HepG2 (cell line): ENCODE data around the gene TXNIP. TPM values are rescaled to one million over a fixed set of nuclear protein-coding genes. Genes with fewer than 3 reads are reported as not detected.

Experiments
- AGO2 ChIP-seq: fragments of 200-400 bp; formaldehyde crosslinking; optimal IDR thresholded peaks from 2 replicates; pipeline ENCODE3; 2017; ENCODE audit warnings: mild to moderate bottlenecking, low read depth, low read length, moderate library complexity
- ARNT ChIP-seq: fragments of 450-650 bp; IDR thresholded peaks from 2 replicates; pipeline ENCODE4 v1.6.1; 2017
- ATF7 ChIP-seq, 2 experiments: fragments of 450-650 bp in 1 of 2; sonication (generic) in 1 of 2; formaldehyde crosslinking in 1 of 2; IDR thresholded peaks; 2 replicates each; pipeline versions ENCODE4 v1.4.0 to v1.6.1; 2016 to 2020; ENCODE audit warnings: antibody characterized with exemption in 1 of 2, mild to moderate bottlenecking in 1 of 2, missing genetic modification reagents in 1 of 2
- CTCF ChIP-seq: sonication (generic); formaldehyde crosslinking; IDR thresholded peaks from 2 replicates; pipeline ENCODE4 v1.5.0; 2020; ENCODE audit warnings: mild to moderate bottlenecking, missing genetic modification reagents, moderate library complexity
- DNMT3B ChIP-seq: conservative IDR thresholded peaks from 2 replicates; pipeline ENCODE4 v1.6.1; 2016; ENCODE audit warnings: missing biosample characterization, control low read depth
- FOXO1 ChIP-seq: sonication (generic); formaldehyde crosslinking; IDR thresholded peaks from 2 replicates; pipeline ENCODE4 v1.4.0; 2020; ENCODE audit warnings: missing genetic modification reagents
- IRF1 ChIP-seq: sonication (generic); formaldehyde crosslinking; IDR thresholded peaks from 2 replicates; pipeline ENCODE4 v1.4.0; 2020; ENCODE audit warnings: low read depth, mild to moderate bottlenecking, missing genetic modification reagents
- KMT2B ChIP-seq: IDR thresholded peaks from 2 replicates; pipeline ENCODE4 v1.6.1; 2016; ENCODE audit warnings: missing genetic modification reagents, missing compliant biosample characterization
- LCORL ChIP-seq, 2 experiments: fragments of 450-650 bp in 1 of 2; sonication (generic) in 1 of 2; formaldehyde crosslinking in 1 of 2; IDR thresholded peaks; 2 replicates each; pipeline versions ENCODE4 v1.5.0 to v1.6.1; 2017 to 2020; ENCODE audit warnings: antibody characterized with exemption in 1 of 2, missing genetic modification reagents in 1 of 2
- RAD21 ChIP-seq: fragments of 450-650 bp; formaldehyde crosslinking; IDR thresholded peaks from 2 replicates; pipeline ENCODE4 v1.5.0; 2020; ENCODE audit warnings: mild to moderate bottlenecking
- RBFOX2 ChIP-seq: fragments of 200-400 bp; formaldehyde crosslinking; IDR thresholded peaks from 2 replicates; pipeline ENCODE4 v1.6.1; 2017; ENCODE audit warnings: low read depth, mild to moderate bottlenecking, low read length
- RFXAP ChIP-seq: sonication (generic); formaldehyde crosslinking; IDR thresholded peaks from 2 replicates; pipeline ENCODE4 v1.4.0; 2020; ENCODE audit warnings: missing genetic modification reagents, borderline replicate concordance
- RXRB ChIP-seq: IDR thresholded peaks from 2 replicates; pipeline ENCODE4 v1.6.1; 2016; ENCODE audit warnings: borderline replicate concordance, missing genetic modification reagents, missing compliant biosample characterization
- SMAD3 ChIP-seq: sonication (generic); formaldehyde crosslinking; IDR thresholded peaks from 2 replicates; pipeline ENCODE4 v1.4.0; 2020; ENCODE audit warnings: missing genetic modification reagents
- SOX13 ChIP-seq, 3 experiments: fragments of 450-650 bp in 1 of 3; sonication (generic) in 1 of 3; formaldehyde crosslinking in 1 of 3; IDR thresholded peaks in 2 of 3; conservative IDR thresholded peaks in 1 of 3; 2 replicates each; pipeline versions ENCODE4 v1.5.0 to v1.6.1; 2016 to 2020; ENCODE audit warnings: antibody characterized with exemption in 1 of 3, mild to moderate bottlenecking in 1 of 3, missing compliant biosample characterization in 1 of 3, missing genetic modification reagents in 1 of 3, moderate library complexity in 1 of 3
- SRSF4 ChIP-seq: fragments of 200-400 bp; formaldehyde crosslinking; IDR thresholded peaks from one replicate; pipeline ENCODE4 v1.6.1; 2018; ENCODE audit warnings: mild to moderate bottlenecking, low read depth, low read length, moderate library complexity; ENCODE audit not compliant: poor library complexity, severe bottlenecking
- ZFYVE20 ChIP-seq: sonication (generic); formaldehyde crosslinking; IDR thresholded peaks from 2 replicates; pipeline ENCODE4 v1.8.0; 2023; ENCODE audit warnings: low read depth, mild to moderate bottlenecking, moderate library complexity, missing genetic modification reagents, borderline replicate concordance
- ZNF331 ChIP-seq: sonication (generic); formaldehyde crosslinking; IDR thresholded peaks from 2 replicates; pipeline ENCODE4 v1.4.0; 2020; ENCODE audit warnings: missing genetic modification reagents
- ZNF563 ChIP-seq: sonication (generic); formaldehyde crosslinking; IDR thresholded peaks from 2 replicates; pipeline ENCODE4 v1.8.0; 2022; ENCODE audit warnings: mild to moderate bottlenecking, moderate library complexity, missing genetic modification reagents
- polyA plus RNA-seq, 8 experiments: library from polyadenylated mRNA; depleted of rRNA in 3 of 8; stranded (reverse) in 7 of 8; unstranded in 1 of 8; fragments of >200 nt; fragmentation: Illumina TruSeq in 4 of 8; extraction: Trizol in 4 of 8; gene quantifications; 2 replicates each; pipeline versions ENCODE4 v1.2.1 to v1.2.3, GENCODE V29; 2011 to 2016; ENCODE audit warnings: low read depth in 4 of 8, missing spikeins in 1 of 8, mixed read lengths in 1 of 8; ENCODE audit not compliant: insufficient read depth in 1 of 8
- total RNA-seq, 5 experiments: library from RNA; depleted of rRNA; stranded (reverse); fragments of >200 nt; fragmentation: Illumina TruSeq; extraction: Trizol; gene quantifications; 2 replicates each; pipeline ENCODE4 v1.2.3, GENCODE V29; 2016; ENCODE audit warnings: low read depth in 1 of 5
- TF ChIP-seq, protein P1 (sequence below): fragments of 450-650 bp; IDR thresholded peaks from 2 replicates; pipeline ENCODE4 v1.6.1; 2016
- TF ChIP-seq, protein P2 (sequence below): IDR thresholded peaks from 2 replicates; pipeline ENCODE4 v1.6.1; 2018; ENCODE audit warnings: missing genetic modification reagents, mild to moderate bottlenecking, missing compliant biosample characterization
- TF ChIP-seq, protein P3 (sequence below): IDR thresholded peaks from 2 replicates; pipeline ENCODE4 v1.6.1; 2016; ENCODE audit warnings: low read depth, borderline replicate concordance

TXNIP gene
- total and polyA plus RNA-seq, 2 of the 13 experiments (the other 11 are each of a cell fraction or from before 2014, with no cell fraction given) = 24.4 to 237 TPM

GRCh38 chr1:145977486-145978470 lies 18.6 kb downstream of the TXNIP start (continued):
- TF ChIP-seq FOXO1 (CRISPR knock-in tag) = 0 out of 2 replicates have a peak, but pooled peaks have one; percentile 29
- TF ChIP-seq, protein P1, sequence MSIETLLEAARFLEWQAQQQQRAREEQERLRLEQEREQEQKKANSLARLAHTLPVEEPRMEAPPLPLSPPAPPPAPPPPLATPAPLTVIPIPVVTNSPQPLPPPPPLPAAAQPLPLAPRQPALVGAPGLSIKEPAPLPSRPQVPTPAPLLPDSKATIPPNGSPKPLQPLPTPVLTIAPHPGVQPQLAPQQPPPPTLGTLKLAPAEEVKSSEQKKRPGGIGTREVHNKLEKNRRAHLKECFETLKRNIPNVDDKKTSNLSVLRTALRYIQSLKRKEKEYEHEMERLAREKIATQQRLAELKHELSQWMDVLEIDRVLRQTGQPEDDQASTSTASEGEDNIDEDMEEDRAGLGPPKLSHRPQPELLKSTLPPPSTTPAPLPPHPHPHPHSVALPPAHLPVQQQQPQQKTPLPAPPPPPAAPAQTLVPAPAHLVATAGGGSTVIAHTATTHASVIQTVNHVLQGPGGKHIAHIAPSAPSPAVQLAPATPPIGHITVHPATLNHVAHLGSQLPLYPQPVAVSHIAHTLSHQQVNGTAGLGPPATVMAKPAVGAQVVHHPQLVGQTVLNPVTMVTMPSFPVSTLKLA = no peak
- 0 out of 2 replicates have a peak, but pooled peaks have one; percentile 35 for TF ChIP-seq ZNF331 (CRISPR knock-in tag)
- TF ChIP-seq CTCF (CRISPR knock-in tag) = peak; percentile 93
- TF ChIP-seq DNMT3B (CRISPR knock-in tag) = 0 out of 2 replicates have a peak, but pooled peaks have one; percentile 25
- no peak for TF ChIP-seq SOX13 (IDR thresholded peaks at IDR 0.05)
- TF ChIP-seq SOX13 (CRISPR knock-in tag; conservative IDR thresholded peaks at IDR 0.05 in 1 of 2, IDR thresholded peaks at IDR 0.05 in 1 of 2) = peak in 1 of 2 experiments; percentile 12; a peak in 1 of 4 replicates
- TF ChIP-seq ATF7 (IDR thresholded peaks at IDR 0.05) = 0 out of 2 replicates have a peak, but pooled peaks have one; percentile 9
- TF ChIP-seq ATF7 (CRISPR knock-in tag; IDR thresholded peaks at IDR 0.05) = no peak
- TF ChIP-seq SRSF4 = no peak
- 0 out of 2 replicates have a peak, but pooled peaks have one; percentile 34 for TF ChIP-seq RXRB (CRISPR knock-in tag)
- no peak for TF ChIP-seq ZFYVE20 (CRISPR knock-in tag)
- TF ChIP-seq RFXAP (CRISPR knock-in tag) = no peak
- TF ChIP-seq ZNF563 (CRISPR knock-in tag) = no peak
- no peak for TF ChIP-seq IRF1
- TF ChIP-seq, protein P2, sequence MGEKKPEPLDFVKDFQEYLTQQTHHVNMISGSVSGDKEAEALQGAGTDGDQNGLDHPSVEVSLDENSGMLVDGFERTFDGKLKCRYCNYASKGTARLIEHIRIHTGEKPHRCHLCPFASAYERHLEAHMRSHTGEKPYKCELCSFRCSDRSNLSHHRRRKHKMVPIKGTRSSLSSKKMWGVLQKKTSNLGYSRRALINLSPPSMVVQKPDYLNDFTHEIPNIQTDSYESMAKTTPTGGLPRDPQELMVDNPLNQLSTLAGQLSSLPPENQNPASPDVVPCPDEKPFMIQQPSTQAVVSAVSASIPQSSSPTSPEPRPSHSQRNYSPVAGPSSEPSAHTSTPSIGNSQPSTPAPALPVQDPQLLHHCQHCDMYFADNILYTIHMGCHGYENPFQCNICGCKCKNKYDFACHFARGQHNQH (CRISPR knock-in tag) = 0 out of 2 replicates have a peak, but pooled peaks have one; percentile 23
- 0 out of 2 replicates have a peak, but pooled peaks have one; percentile 35 for TF ChIP-seq SMAD3
- TF ChIP-seq RBFOX2 = no peak
- no peak for TF ChIP-seq ARNT
- TF ChIP-seq, protein P3, sequence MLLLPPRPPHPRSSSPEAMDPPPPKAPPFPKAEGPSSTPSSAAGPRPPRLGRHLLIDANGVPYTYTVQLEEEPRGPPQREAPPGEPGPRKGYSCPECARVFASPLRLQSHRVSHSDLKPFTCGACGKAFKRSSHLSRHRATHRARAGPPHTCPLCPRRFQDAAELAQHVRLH (CRISPR knock-in tag) = no peak
- no peak for TF ChIP-seq LCORL (IDR thresholded peaks at IDR 0.05)
- 0 out of 2 replicates have a peak, but pooled peaks have one; percentile 1 for TF ChIP-seq LCORL (CRISPR knock-in tag; IDR thresholded peaks at IDR 0.05)
- TF ChIP-seq KMT2B (CRISPR knock-in tag) = 0 out of 2 replicates have a peak, but pooled peaks have one; percentile 30
- peak; percentile 81 for TF ChIP-seq RAD21 (CRISPR knock-in tag)
- no peak for TF ChIP-seq AGO2
